ENCODE data around the gene YIPF3. TPM values are rescaled to one million over a fixed set of nuclear protein-coding genes. Genes with fewer than 3 reads are reported as not detected.
A peak's percentile ranks its signal among the peaks of the same experiment; 100 is the strongest.

Gene YIPF3
- total and polyA plus RNA-seq, 9 of the 15 experiments (the other 6 are each of a cell fraction or from before 2014, with no cell fraction given): 27.5 to 75.3 (median 57.6) TPM

- TF ChIP-seq HMGN3 (IDR thresholded peaks at IDR 0.05; ENCODE audit: borderline replicate concordance, extremely low read depth, insufficient read length, low read depth, low read length) (no peak), POLR2H (tag; IDR thresholded peaks at IDR 0.05; ENCODE audit: low read depth) (no peak), ZSCAN29 (IDR thresholded peaks at IDR 0.05) (no peak), PKNOX1 (IDR thresholded peaks at IDR 0.05) (peak; percentile 86), ZNF511 (CRISPR knock-in tag; IDR thresholded peaks at IDR 0.05) (no peak)
Observed at GRCh38 chr6:43515808-43516207, 918 bp downstream of the YIPF3 start (continued).

GRCh38 chr6:43511824-43512415 lies 4.8 kb downstream of the YIPF3 start:
- peak; percentile 39; the same call in 1 of the 2 replicates for TF ChIP-seq RBFOX2 (IDR thresholded peaks at IDR 0.05; ENCODE audit: low read depth, low read length)
- TF ChIP-seq POLR2G (IDR thresholded peaks at IDR 0.05; ENCODE audit: low read depth, low read length): 0 out of 2 replicates have a peak, but pooled peaks have one; percentile 25
- TF ChIP-seq ZFX (CRISPR knock-in tag; IDR thresholded peaks at IDR 0.05): peak; percentile 18; the same call in 1 of the 2 replicates
- TF ChIP-seq ILK (tag; IDR thresholded peaks at IDR 0.05; ENCODE audit: borderline replicate concordance, low read depth): no peak
- 85% methylated on average over 11 of the region's 11 CpGs for WGBS (ENCODE audit: insufficient coverage, low coverage, missing lambda C conversion rate)
- Histone ChIP-seq H3K9me1 (ENCODE audit: control insufficient read depth, insufficient read depth, low read length) (peaks cover 4% of the 10 kb centered on the region), H3K79me2 (ENCODE audit: control insufficient read depth, insufficient read depth, low read length) (peaks cover 25% of the 10 kb centered on the region), H3K27me3 (ENCODE audit: control insufficient read depth in 2 of 2, insufficient read depth in 2 of 2, low read length in 2 of 2) (peaks cover 0 to 6% of the 10 kb centered on the region in 2 experiments; a peak in 2 of 5 replicates), H3K36me3 (ENCODE audit: control insufficient read depth, insufficient read depth, low read length) (peaks cover 52% of the 10 kb centered on the region), H4K20me1 (replicated peaks; ENCODE audit: control insufficient read depth, insufficient read depth, low read length) (peaks cover 6% of the 10 kb centered on the region; the same call in 1 of the 2 replicates), H3K4me1 (replicated peaks in 1 of 2; ENCODE audit: control insufficient read depth in 2 of 2, insufficient read depth in 2 of 2, low read length in 2 of 2) (peaks cover 21 to 37% of the 10 kb centered on the region in 2 experiments; a peak in 4 of 5 replicates), H3K27ac (ENCODE audit: extremely low read depth, low read depth, low read length) (no peak overlapping the region), H3K9ac (ENCODE audit: insufficient read depth in 1 of 2, low read depth in 2 of 2, low read length in 2 of 2) (no peak overlapping the region), H3K4me2 (ENCODE audit: insufficient read depth, low read length) (no peak overlapping the region), H3K9me3 (replicated peaks; ENCODE audit: control insufficient read depth, insufficient read depth, low read depth, low read length) (no peaks in the 10 kb centered on the region), H2AFZ (ENCODE audit: low read depth, low read length) (no peak overlapping the region), H3K4me3 (no peak overlapping the region)
- in situ Hi-C loops (cut with MboI) (loop anchor here (5.0 kb wide), 1 partner anchor 605 kb away; no protein-coding TSS in a partner anchor), intact Hi-C loops (cut with micrococcal nuclease) (no loop called here)
- ChIA-PET POLR2A (interaction anchor here (0.6 to 1.9 kb wide), 6 partner anchors 9 to 1625 kb away, joined by 3 to 5 read pairs (median 3); no protein-coding TSS in a partner anchor), CTCF (ENCODE audit: low intra/inter-chr PET ratio) (no interaction called here)
- no TSS peak for BruUV-seq (replicated peaks)
- DNase-seq (ENCODE audit: extremely low read depth in 1 of 4, low spot score in 3 of 4) (no peak), ATAC-seq (no peak), FAIRE-seq (no peak)
